Subcutaneous abdominal adipose tissue (tissue), 5 donors: Measurements from ENCODE around the gene SYK.

Experiments used
- H3K27ac ChIP-seq: one replicate; pipeline ENCODE4 v1.7.0; 2013; ENCODE audit warnings: low read depth, mild to moderate bottlenecking, inconsistent platforms, low read length, moderate library complexity
- H3K27me3 ChIP-seq, 5 donors: one replicate each; pipeline ENCODE4 v1.7.0; 2013; ENCODE audit warnings: low read length in 5 of 5, inconsistent platforms in 1 of 5; ENCODE audit not compliant: control insufficient read depth in 5 of 5, insufficient read depth in 4 of 5
- H3K36me3 ChIP-seq, 5 donors: one replicate each; pipeline ENCODE4 v1.7.0; 2013; ENCODE audit warnings: low read length in 5 of 5; ENCODE audit not compliant: control insufficient read depth in 5 of 5, insufficient read depth in 5 of 5
- H3K4me1 ChIP-seq, 5 donors: one replicate each; pipeline ENCODE4 v1.7.0; 2013; ENCODE audit warnings: low read length in 5 of 5, mild to moderate bottlenecking in 3 of 5, moderate library complexity in 1 of 5; ENCODE audit not compliant: control insufficient read depth in 5 of 5, insufficient read depth in 5 of 5
- H3K4me3 ChIP-seq, 5 donors: one replicate each; pipeline ENCODE4 v1.7.0; 2013; ENCODE audit warnings: low read length in 5 of 5, low read depth in 1 of 5
- H3K9ac ChIP-seq, 5 donors: one replicate each; pipeline ENCODE4 v1.7.0; 2013; ENCODE audit warnings: low read length in 5 of 5, mild to moderate bottlenecking in 4 of 5, moderate library complexity in 3 of 5
- H3K9me3 ChIP-seq, 5 donors: one replicate each; pipeline ENCODE4 v1.7.0; 2013; ENCODE audit warnings: low read length in 5 of 5; ENCODE audit not compliant: control insufficient read depth in 5 of 5
- donor health status: healthy.
- donor health status: healthy.
- donor health status: healthy.
- donor health status: healthy.
- donor health status: healthy.

Gene SYK

DNA sequence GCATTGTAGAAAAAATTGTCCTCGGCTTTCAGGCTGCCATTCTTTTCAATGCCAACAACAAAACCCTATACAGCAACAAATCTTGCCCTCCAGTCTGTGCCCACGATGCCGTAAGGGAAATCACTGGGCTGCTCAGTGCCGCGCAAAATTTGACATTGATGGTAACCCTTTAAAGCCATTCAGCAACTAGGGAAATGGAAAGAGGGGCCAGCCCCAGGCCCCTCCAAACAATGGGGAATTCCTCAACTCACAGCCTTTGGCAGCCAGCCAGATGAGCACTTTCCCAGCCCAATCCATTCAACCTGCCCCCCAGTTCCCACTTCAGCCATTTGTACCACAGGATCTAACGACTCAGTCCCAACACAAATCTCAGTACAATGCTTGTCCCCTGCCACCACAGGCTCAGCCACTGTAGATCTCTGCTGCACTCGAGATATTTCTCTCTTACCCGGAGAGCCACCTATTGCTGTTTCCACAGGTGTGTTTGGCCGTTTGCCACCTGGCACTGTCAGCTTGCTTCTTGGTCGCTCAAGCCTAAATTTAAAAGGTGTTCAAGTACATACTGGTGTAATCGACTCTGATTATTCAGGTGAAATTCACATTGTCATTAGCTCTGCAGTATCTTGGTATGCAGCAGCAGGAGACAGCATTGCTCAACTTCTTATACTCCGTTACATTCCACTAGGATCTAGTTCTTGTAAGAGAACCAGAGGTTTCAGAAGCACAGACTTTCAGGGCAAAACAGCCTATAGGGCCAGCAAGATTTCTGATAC lies 103.3 kb downstream of the SYK start:
- Histone ChIP-seq H3K27me3 (peaks cover 0 to 3% (median 0%) of the 10 kb centered on the region in 5 donors), H3K27ac (no peak overlapping the region), H3K9me3 (no peaks in the 10 kb centered on the region), H3K36me3 (no peaks in the 10 kb centered on the region), H3K4me3 (no peak overlapping the region), H3K9ac (no peak overlapping the region), H3K4me1 (no peaks in the 10 kb centered on the region)

DNA sequence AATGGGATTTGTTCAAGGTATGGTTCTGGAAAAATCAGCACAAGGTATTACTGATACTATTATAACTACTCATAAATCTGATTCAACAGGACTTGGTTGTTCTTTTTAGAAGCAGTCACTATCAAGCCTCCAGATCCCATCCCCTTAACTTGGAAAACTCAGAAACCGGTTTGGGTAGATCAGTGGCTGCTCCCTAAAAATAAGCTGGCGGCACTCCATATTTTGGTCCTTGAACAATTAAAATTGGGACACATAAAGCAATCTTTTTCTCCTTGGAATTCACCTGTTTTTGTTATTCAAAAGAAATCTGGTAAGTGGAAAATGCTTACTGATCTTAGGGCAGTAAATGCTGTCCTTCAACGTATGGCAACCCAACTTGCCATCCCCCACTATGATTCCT lies 104.2 kb downstream of the SYK start:
- H3K4me1 ChIP-seq, result no peaks in the 10 kb centered on the region
- peaks cover 0 to 3% (median 0%) of the 10 kb centered on the region in 5 donors for H3K27me3 ChIP-seq
- no peaks in the 10 kb centered on the region for H3K36me3 ChIP-seq
- no peak overlapping the region for H3K27ac ChIP-seq
- no peak overlapping the region for H3K9ac ChIP-seq
- no peak overlapping the region for H3K4me3 ChIP-seq
- H3K9me3 ChIP-seq, result no peaks in the 10 kb centered on the region

DNA sequence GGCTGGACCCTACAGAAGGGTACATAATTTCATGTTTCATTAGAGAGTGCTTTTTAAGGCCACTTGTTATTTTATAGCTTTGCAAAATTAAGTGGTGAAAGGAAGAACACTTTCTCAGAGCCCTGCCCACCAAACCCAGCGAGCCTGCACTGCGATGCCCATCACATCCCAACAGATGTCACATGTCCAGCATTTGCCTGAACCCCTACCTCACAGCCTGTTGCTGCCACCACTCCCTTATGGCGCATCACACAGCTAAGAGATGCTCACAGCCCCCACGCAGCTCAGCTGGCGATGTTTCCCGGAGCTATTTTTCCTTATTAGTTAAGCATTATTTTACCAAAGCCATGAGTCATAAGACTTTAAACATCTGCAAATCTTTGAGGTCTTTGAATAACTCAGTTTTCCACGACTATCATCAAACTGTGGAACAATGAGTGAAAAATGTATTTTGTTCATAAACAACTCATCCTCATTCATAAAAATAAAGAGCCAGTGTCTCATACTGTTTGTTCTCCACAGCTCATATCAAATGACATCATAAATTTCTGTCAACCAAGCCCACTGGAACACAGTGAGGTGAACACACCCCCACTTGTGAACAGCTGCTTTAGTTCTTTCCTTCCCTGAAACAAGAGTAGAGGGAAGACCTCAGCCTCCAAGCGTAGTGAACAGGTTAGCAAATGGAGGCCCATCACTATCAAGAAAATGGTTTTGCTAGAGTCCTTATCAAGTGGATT lies 104.9 kb downstream of the SYK start:
- H3K9me3 ChIP-seq, result no peaks in the 10 kb centered on the region
- no peak overlapping the region for H3K4me3 ChIP-seq
- H3K4me1 ChIP-seq, result no peaks in the 10 kb centered on the region
- no peak overlapping the region for H3K27ac ChIP-seq
- peaks cover 0 to 3% (median 0%) of the 10 kb centered on the region in 5 donors for H3K27me3 ChIP-seq
- H3K36me3 ChIP-seq, result no peaks in the 10 kb centered on the region
- no peak overlapping the region for H3K9ac ChIP-seq

DNA sequence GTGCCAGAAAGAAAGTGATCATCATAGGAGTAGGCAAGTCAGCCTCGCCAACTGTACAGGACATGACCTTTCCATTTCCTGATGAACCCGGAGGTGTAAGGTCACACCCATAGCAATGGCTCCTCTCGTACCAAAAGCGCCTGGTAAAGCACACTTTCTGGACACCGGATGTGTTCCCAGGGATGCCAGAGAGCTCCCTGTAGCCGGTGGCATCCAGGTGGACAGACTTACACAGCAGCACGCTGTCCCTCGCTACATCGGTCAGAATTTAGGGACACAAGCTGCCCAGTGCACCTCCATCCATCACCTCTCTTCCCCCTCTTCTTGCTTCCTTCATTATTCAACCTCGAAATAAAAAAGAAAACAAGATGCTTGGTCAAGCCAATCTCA lies 105.4 kb downstream of the SYK start:
- H3K36me3 ChIP-seq, result no peaks in the 10 kb centered on the region

DNA sequence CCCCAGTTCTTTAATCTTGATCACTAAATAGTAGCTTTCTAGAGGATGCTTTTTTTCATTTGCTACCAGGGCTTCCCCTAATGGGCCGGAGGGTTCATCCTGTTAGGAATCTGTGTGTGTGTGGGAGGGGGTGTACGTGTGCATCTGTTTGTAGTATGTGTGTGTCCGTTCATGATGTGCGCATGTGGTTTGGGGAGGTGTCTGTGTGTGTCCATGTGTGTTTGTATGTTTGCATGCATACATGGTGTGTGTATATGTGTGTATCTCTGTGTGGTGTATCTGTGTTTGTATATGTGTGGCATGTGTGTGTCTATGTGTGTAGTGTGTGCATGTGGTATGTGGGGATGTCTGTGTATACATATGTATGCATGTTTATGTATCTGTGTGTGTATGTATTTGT lies 106.2 kb downstream of the SYK start:
- Histone ChIP-seq H3K9ac (no peak overlapping the region), H3K27ac (no peak overlapping the region), H3K36me3 (no peaks in the 10 kb centered on the region), H3K4me1 (no peaks in the 10 kb centered on the region), H3K9me3 (no peaks in the 10 kb centered on the region), H3K27me3 (peaks cover 0 to 3% (median 0%) of the 10 kb centered on the region in 5 donors), H3K4me3 (no peak overlapping the region)

More for the DNA sequence above, 105.4 kb downstream of the SYK start:
- Histone ChIP-seq H3K27me3 (peaks cover 0 to 3% (median 0%) of the 10 kb centered on the region in 5 donors), H3K27ac (no peak overlapping the region), H3K9ac (no peak overlapping the region), H3K4me3 (no peak overlapping the region), H3K4me1 (no peaks in the 10 kb centered on the region), H3K9me3 (no peaks in the 10 kb centered on the region)

DNA sequence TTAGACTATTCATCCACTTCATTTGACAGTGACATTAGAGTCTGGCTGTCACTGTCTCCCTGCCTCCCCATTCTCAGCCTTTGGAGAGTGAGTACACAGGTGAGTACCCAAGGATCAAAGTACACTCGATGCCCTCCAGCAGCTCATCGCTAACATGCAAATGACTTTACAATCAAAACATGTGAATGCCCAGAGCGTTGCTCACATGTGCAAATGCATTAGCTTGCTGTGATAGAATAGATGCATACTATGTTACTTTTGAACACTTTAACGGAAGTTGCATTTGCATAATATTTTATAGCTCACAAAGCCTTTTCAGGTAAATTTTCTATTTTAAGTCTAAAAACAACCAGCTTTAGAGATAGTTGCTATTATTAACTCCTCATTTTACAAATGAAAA lies 107.6 kb downstream of the SYK start:
- Histone ChIP-seq H3K27ac (no peak overlapping the region), H3K4me1 (no peaks in the 10 kb centered on the region), H3K9me3 (no peaks in the 10 kb centered on the region), H3K27me3 (peaks cover 0 to 5% (median 3%) of the 10 kb centered on the region in 5 donors), H3K4me3 (no peak overlapping the region), H3K36me3 (no peaks in the 10 kb centered on the region), H3K9ac (no peak overlapping the region)

DNA sequence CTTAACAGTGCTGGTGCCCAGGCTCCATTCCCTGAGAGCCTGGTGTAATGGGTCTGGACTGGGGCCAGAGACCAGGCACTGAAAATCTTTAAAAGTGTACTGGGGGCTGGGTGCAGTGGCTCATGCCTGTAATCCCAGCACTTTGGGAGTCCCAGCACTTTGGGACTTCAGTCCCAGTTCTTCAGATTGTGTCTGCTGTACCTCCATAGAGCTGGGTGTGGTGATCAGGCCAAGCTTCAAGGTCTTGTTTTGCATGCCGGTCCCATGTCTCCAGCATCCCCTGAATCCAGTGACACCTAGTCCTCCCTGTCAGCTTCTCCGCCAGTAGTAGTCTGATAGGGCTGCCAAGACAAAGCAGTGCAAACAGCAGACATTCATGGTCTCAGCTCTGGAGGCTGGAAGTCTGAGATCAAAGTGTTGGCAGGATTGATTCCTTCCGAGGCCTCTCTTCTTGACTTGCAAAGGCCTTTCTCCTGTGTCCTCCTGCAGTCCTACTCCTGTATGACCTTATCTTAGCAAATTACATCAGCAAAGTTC lies 108.2 kb downstream of the SYK start:
- H3K9ac ChIP-seq, result no peak overlapping the region
- H3K36me3 ChIP-seq, result no peaks in the 10 kb centered on the region
- peaks cover 0 to 2% (median 0%) of the 10 kb centered on the region in 5 donors for H3K4me1 ChIP-seq
- H3K27ac ChIP-seq, result no peak overlapping the region
- peaks cover 0 to 5% (median 3%) of the 10 kb centered on the region in 5 donors for H3K27me3 ChIP-seq
- no peaks in the 10 kb centered on the region for H3K9me3 ChIP-seq
- no peak overlapping the region for H3K4me3 ChIP-seq

DNA sequence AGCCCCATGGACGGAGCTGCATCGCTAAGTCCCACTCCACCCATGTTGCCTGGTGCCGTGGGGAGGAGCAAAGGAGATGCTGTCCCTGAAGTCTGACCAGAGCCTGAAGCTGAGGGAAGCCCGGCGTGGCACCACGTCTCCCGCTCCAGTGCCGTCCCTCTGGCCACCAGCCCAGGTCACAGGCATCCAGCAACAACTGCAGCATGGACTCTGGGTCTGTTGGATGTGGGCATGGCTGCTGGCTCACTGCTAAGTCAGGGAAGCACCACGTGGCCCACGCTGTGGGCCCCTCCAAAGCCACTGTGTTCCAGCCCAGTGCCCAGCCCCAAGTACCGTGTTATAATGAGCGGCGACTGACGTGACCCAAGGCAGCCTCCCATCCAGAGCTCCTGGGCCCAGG lies 112.6 kb downstream of the SYK start:
- no peak overlapping the region for H3K9ac ChIP-seq
- no peak overlapping the region for H3K27ac ChIP-seq
- no peaks in the 10 kb centered on the region for H3K36me3 ChIP-seq
- H3K27me3 ChIP-seq, result peaks cover 0 to 5% (median 0%) of the 10 kb centered on the region in 5 donors
- H3K4me3 ChIP-seq, result no peak overlapping the region
- no peaks in the 10 kb centered on the region for H3K9me3 ChIP-seq
- H3K4me1 ChIP-seq, result peaks cover 0 to 2% (median 0%) of the 10 kb centered on the region in 5 donors

DNA sequence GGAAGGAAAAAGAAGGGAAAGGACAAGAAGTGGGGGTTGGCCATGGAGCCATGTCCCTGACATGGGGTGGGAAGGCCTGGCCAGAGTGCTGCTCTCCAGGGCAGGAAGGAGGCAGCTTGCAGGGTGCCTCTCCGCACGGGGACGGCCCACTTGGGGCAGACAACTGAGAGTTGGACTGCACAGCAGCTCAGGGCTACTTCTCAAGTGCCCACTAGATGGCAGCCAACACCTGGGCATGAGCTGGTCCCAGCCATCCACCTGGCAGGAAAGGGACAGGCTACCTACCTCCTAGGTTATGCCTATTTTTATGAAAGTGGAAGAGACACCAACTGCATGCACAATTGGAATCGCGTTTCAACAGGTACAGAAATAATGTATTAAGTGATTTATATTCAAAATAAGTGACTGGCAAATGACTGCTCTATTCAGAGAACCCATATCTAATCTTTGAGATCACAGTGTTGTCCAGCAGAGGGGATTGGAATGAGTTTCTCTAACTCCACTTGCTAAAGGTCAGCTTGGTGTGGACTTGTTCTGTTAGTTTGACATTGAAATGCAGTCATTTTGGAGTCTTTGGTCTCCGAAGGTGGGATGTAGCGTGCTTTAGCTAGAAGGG lies 113.4 kb downstream of the SYK start:
- peaks cover 0 to 5% (median 0%) of the 10 kb centered on the region in 5 donors for H3K27me3 ChIP-seq
- no peak overlapping the region for H3K27ac ChIP-seq
- peaks cover 0 to 6% (median 4%) of the 10 kb centered on the region in 5 donors for H3K4me1 ChIP-seq
- no peak overlapping the region for H3K4me3 ChIP-seq
- no peaks in the 10 kb centered on the region for H3K9me3 ChIP-seq
- H3K36me3 ChIP-seq, result no peaks in the 10 kb centered on the region
- no peak overlapping the region for H3K9ac ChIP-seq

DNA sequence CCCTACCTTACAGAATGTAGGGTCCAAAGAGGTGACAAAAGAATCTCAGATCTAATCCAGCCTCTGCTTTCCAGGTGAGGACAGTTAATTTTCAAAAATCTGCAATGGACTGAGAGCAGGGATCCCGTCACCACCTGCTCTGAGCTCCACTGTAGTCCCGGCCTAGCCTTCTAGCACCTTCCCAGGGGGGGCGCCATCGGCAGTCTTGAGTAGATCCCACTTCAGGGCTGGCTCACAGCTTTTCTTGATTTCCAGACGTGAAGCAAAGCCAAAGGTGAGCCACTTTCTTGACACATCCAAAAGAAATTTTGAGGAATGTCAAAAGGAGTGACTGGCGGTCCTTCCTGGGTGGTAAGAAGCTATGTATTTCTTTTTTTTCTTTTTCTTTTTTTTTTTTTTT lies 114.1 kb downstream of the SYK start:
- no peaks in the 10 kb centered on the region for H3K9me3 ChIP-seq
- peaks cover 0 to 14% (median 9%) of the 10 kb centered on the region in 5 donors for H3K4me1 ChIP-seq
- H3K27me3 ChIP-seq, result peaks cover 0 to 5% (median 0%) of the 10 kb centered on the region in 5 donors
- H3K4me3 ChIP-seq, result no peak overlapping the region
- H3K9ac ChIP-seq, result no peak overlapping the region
- H3K36me3 ChIP-seq, result no peaks in the 10 kb centered on the region
- H3K27ac ChIP-seq, result no peak overlapping the region
